Endodermal cell (in vitro differentiated cells): ENCODE measurements around the gene RUNX1. TPM values are rescaled to one million over a fixed set of nuclear protein-coding genes. Genes with fewer than 3 reads are reported as not detected.

Experiments used
- DNase-seq: peaks from one replicate; pipeline ENCODE4 v3.0.0-alpha.2; 2017
- H3K27ac ChIP-seq: 2 replicates; pipeline ENCODE4 v1.5.1; 2013; ENCODE audit warnings: mild to moderate bottlenecking, low read depth, low read length, moderate library complexity
- H3K27me3 ChIP-seq: 2 replicates; pipeline ENCODE4 v1.6.1; 2013; ENCODE audit warnings: mild to moderate bottlenecking, low read length, moderate library complexity; ENCODE audit not compliant: insufficient read depth, control insufficient read depth, poor library complexity, severe bottlenecking
- H3K36me3 ChIP-seq: 2 replicates; pipeline ENCODE4 v1.7.0; 2013; ENCODE audit warnings: mild to moderate bottlenecking, low read length, moderate library complexity; ENCODE audit not compliant: control insufficient read depth, insufficient read depth
- H3K4me1 ChIP-seq: one replicate; pipeline ENCODE4 v1.7.0; 2013; ENCODE audit warnings: low read length; ENCODE audit not compliant: control insufficient read depth, insufficient read depth
- H3K4me3 ChIP-seq: 2 replicates; pipeline ENCODE4 v1.5.1; 2013; ENCODE audit warnings: mild to moderate bottlenecking, low read length, moderate library complexity
- H3K9ac ChIP-seq: 2 replicates; pipeline ENCODE4 v1.6.1; 2013; ENCODE audit warnings: mild to moderate bottlenecking, low read length, moderate library complexity; ENCODE audit not compliant: poor library complexity, severe bottlenecking; ENCODE audit errors: extremely low read depth
- H3K9me3 ChIP-seq: 2 replicates; pipeline ENCODE4 v1.6.1; 2013; ENCODE audit warnings: mild to moderate bottlenecking, low read length, moderate library complexity; ENCODE audit not compliant: control insufficient read depth
- H3K27ac Mint-ChIP-seq: 2 replicates; pipeline ENCODE4 v1.8.0; 2020; ENCODE audit warnings: mixed read lengths
- H3K27me3 Mint-ChIP-seq: 2 replicates; pipeline ENCODE4 v1.8.0; 2021; ENCODE audit warnings: mild to moderate bottlenecking, mixed read lengths; ENCODE audit not compliant: insufficient read depth
- H3K36me3 Mint-ChIP-seq: 2 replicates; pipeline ENCODE4 v1.8.0; 2020; ENCODE audit warnings: low read depth, mixed read lengths
- H3K4me1 Mint-ChIP-seq: 2 replicates; pipeline ENCODE4 v1.8.0; 2020; ENCODE audit warnings: mixed read lengths
- H3K4me3 Mint-ChIP-seq: 2 replicates; pipeline ENCODE4 v1.8.0; 2020; ENCODE audit warnings: mild to moderate bottlenecking, moderate library complexity, mixed read lengths
- H3K9me3 Mint-ChIP-seq: 2 replicates; pipeline ENCODE4 v1.8.0; 2020; ENCODE audit warnings: mild to moderate bottlenecking, mixed read lengths
- WGBS, 2 experiments: methylation state at CpG; one replicate each; pipeline versions ENCODE4 v1.1.5 to v1.1.7; 2013; ENCODE audit warnings: missing lambda C conversion rate in 2 of 2, mixed read lengths in 1 of 2; ENCODE audit not compliant: insufficient coverage in 1 of 2, insufficient read length in 1 of 2; 5-methylcytosine and 5-hydroxymethylcytosine counted together
- total RNA-seq, 2 donors: library from RNA; stranded (reverse); fragmentation: NEBNext Ultra II Directional in 1 of 2; extraction: Animal tissue kit (Norgen Biotek cat#: 25700) in 1 of 2; gene quantifications; 2 replicates in 1 of 2; 3 replicates in 1 of 2; pipeline ENCODE4 v1.2.1, GENCODE V29; 2021
- TF ChIP-seq, protein P1 (sequence below): fragments of 200-600 bp; sonication (generic); conservative IDR thresholded peaks from 2 replicates; pipeline ENCODE4 v1.5.0; 2021; ENCODE audit warnings: antibody characterized with exemption, mild to moderate bottlenecking

Gene RUNX1
- total RNA-seq, 2 donors from 2014 or later = 0.31 to 2.8 TPM

DNA sequence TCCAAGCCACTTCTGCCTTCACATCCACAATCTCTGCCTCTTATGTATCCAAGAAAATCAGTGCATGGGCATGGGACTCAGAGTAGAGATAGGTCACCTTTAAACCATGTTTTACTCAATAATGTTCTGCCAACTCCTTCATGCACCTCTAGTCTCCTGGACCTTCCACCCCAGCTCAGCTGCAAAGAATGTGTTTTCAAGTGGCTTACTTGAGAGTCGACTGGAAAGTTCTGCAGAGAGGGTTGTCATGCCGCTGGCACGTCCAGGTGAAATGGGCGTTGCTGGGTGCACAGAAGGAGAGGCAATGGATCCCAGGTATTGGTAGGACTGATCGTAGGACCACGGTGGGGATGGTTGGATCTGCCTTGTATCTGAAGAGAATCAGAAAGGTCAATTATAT, 250.0 kb downstream of the RUNX1 start:
- H3K4me1 ChIP-seq = peaks cover 12% of the 10 kb centered on the region
- H3K36me3 ChIP-seq = no peaks in the 10 kb centered on the region
- H3K9ac ChIP-seq = no peak overlapping the region
- Mint-ChIP-seq H3K9me3 (peaks cover under 1% of the 10 kb centered on the region), H3K36me3 (no peaks in the 10 kb centered on the region), H3K4me3 (no peak overlapping the region), H3K27me3 (peaks cover 7% of the 10 kb centered on the region), H3K4me1 (peaks cover 35% of the 10 kb centered on the region), H3K27ac (no peak overlapping the region)
- no peaks in the 10 kb centered on the region for H3K27me3 ChIP-seq
- no peaks in the 10 kb centered on the region for H3K9me3 ChIP-seq
- TF ChIP-seq, protein P1, sequence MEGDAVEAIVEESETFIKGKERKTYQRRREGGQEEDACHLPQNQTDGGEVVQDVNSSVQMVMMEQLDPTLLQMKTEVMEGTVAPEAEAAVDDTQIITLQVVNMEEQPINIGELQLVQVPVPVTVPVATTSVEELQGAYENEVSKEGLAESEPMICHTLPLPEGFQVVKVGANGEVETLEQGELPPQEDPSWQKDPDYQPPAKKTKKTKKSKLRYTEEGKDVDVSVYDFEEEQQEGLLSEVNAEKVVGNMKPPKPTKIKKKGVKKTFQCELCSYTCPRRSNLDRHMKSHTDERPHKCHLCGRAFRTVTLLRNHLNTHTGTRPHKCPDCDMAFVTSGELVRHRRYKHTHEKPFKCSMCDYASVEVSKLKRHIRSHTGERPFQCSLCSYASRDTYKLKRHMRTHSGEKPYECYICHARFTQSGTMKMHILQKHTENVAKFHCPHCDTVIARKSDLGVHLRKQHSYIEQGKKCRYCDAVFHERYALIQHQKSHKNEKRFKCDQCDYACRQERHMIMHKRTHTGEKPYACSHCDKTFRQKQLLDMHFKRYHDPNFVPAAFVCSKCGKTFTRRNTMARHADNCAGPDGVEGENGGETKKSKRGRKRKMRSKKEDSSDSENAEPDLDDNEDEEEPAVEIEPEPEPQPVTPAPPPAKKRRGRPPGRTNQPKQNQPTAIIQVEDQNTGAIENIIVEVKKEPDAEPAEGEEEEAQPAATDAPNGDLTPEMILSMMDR = no peak
- no peak overlapping the region for H3K27ac ChIP-seq
- no peak overlapping the region for H3K4me3 ChIP-seq
- DNase-seq = no peak
- 95 to 100% methylated on average over 6 of the region's 6 CpGs for WGBS, 2 experiments

DNA sequence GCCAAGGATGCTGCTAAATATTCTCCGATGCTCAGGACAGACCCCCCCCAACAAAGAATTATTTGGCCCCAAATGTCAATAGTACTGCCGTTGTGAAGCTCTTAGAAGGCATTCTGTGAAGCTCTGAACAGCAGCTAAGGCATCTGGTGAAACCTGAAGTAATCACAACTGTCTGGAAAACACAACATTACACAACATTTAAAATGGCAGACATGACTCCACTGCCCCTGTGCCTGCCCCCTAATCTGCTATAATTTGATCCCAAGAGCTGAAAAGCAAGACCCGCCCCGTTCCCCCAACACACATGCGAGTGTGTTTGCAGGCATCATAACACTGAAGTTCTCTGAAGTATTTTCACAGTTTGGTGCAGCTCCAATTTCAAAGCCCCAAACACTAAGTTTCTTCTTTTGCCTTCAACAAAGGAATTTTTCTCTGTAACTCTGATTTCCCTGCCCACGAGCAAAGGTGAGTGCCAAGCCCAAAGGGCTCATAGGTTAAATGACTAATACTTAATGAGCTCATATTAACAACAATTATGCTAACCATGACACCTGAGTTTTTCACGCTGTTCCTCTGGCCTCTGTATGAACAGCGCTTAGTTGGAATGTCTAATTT, 251.1 kb downstream of the RUNX1 start:
- H3K27me3 Mint-ChIP-seq = peaks cover 7% of the 10 kb centered on the region
- Histone ChIP-seq H3K9ac (no peak overlapping the region), H3K9me3 (no peaks in the 10 kb centered on the region), H3K36me3 (no peaks in the 10 kb centered on the region), H3K27ac (no peak overlapping the region), H3K4me3 (no peak overlapping the region), H3K4me1 (peaks cover 12% of the 10 kb centered on the region), H3K27me3 (no peaks in the 10 kb centered on the region)
- no peaks in the 10 kb centered on the region for H3K9me3 Mint-ChIP-seq
- no peak overlapping the region for H3K4me3 Mint-ChIP-seq
- H3K36me3 Mint-ChIP-seq = no peaks in the 10 kb centered on the region
- DNase-seq = no peak
- TF ChIP-seq, protein P1 = no peak
- peaks cover 35% of the 10 kb centered on the region for H3K4me1 Mint-ChIP-seq
- H3K27ac Mint-ChIP-seq = no peak overlapping the region
- WGBS, 2 experiments = 90 to 93% methylated on average over 4 to 8 of the region's 8 CpGs

- H3K9ac ChIP-seq = no peak overlapping the region
- H3K36me3 Mint-ChIP-seq = peaks cover 2% of the 10 kb centered on the region
- H3K27me3 ChIP-seq = no peaks in the 10 kb centered on the region
- H3K4me1 Mint-ChIP-seq = peaks cover 35% of the 10 kb centered on the region
- H3K27ac Mint-ChIP-seq = no peak overlapping the region
- peaks cover 12% of the 10 kb centered on the region for H3K4me1 ChIP-seq
- no peaks in the 10 kb centered on the region for H3K36me3 ChIP-seq
- no peak overlapping the region for H3K4me3 ChIP-seq
- no peaks in the 10 kb centered on the region for H3K9me3 ChIP-seq
- H3K27ac ChIP-seq = no peak overlapping the region
- no peak overlapping the region for H3K4me3 Mint-ChIP-seq
- DNase-seq = no peak
- H3K27me3 Mint-ChIP-seq = peaks cover 7% of the 10 kb centered on the region
- H3K9me3 Mint-ChIP-seq = no peaks in the 10 kb centered on the region
- TF ChIP-seq, protein P1 = no peak
These were observed 251.9 kb downstream of the RUNX1 start for GRCh38 chr21:34797201-34797525.
